HL-60 (cell line): ENCODE results near the gene PLAA.

Experiments used
- DNase-seq, 2 experiments: peaks; one replicate each; pipeline ENCODE4 v3.0.0-alpha.2; 2010 to 2020; ENCODE audit warnings: low read depth in 1 of 2, low spot score in 1 of 2
- H3K27ac ChIP-seq: fragments of 250-450 bp; sonication (Bioruptor Pico); replicated peaks from 2 replicates; pipeline ENCODE4 v1.5.1; 2020; ENCODE audit warnings: mild to moderate bottlenecking, moderate library complexity
- H3K27me3 ChIP-seq: fragments of 250-450 bp; sonication (Bioruptor Pico); 2 replicates; pipeline ENCODE4 v1.5.1; 2021; ENCODE audit warnings: mild to moderate bottlenecking, moderate library complexity; ENCODE audit not compliant: insufficient read depth, poor library complexity, severe bottlenecking
- H3K4me3 ChIP-seq: replicated peaks from 2 replicates; pipeline ENCODE4 v1.5.1; 2011; ENCODE audit warnings: mild to moderate bottlenecking, control low read depth, low read length; ENCODE audit not compliant: insufficient read depth
- GABPA ChIP-seq: IDR thresholded peaks from 2 replicates; pipeline ENCODE4 v1.6.1; 2012; ENCODE audit warnings: low read depth
- POLR2AphosphoS5 ChIP-seq: IDR thresholded peaks from 2 replicates; pipeline ENCODE4 v1.6.1; 2012; ENCODE audit warnings: low read depth
- SPI1 ChIP-seq: IDR thresholded peaks from 2 replicates; pipeline ENCODE4 v1.6.1; 2012; ENCODE audit warnings: low read depth, mild to moderate bottlenecking, borderline replicate concordance
- TF ChIP-seq, protein P1 (sequence below): IDR thresholded peaks from one replicate; pipeline ENCODE4 v1.5.1; 2011; ENCODE audit warnings: low read length, control low read depth, inconsistent platforms; ENCODE audit not compliant: insufficient read depth
- TF ChIP-seq, protein P2 (sequence below): IDR thresholded peaks from 2 replicates; pipeline ENCODE4 v1.6.1; 2012; ENCODE audit warnings: low read depth; ENCODE audit not compliant: insufficient replicate concordance

Gene PLAA

DNA sequence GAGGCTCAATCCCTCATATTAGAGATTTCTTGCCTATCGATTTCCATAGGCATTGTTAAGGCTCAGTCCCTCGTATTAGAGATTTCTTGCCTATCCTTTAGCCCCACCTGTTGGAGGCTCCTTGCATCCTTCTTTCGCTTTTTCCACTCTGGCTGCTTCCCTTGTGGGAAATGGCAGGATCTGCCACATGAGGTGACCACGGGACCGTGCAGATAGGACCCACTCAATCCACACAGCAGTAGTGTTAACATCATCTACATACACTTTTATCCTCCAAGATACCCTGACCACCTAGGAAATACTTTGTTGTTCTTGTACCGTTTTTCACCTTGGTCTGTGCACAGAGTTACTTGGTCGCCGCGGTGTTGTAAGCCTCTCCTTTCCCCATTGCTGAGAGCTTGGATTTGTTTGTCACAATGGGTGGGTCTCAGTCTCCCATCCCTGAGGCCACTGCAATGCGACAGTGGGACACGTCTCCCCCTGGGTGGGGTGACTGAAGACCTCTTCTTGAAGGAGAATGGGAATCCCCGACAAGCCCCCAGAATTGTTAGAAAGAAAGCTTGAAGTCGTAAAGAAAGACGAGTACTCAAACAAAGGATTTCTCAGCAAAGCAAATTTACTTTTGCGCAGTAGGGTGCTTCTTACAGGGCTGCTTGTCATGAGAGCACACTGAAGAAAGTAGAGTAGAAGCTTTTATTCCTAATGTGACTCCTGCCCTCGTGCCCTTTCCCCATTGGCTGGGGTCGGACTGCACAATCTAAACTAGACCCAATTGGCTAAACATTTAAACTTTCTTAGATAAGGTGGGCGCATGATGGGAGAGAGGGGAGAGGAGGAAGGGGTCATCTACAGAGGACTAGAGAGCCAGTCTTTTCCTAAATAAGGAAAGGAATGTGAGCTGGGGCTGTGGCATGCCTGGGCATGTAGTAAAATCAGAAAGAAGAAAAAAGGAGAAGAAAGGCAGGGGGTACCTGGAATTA, 29.0 kb upstream of the PLAA start:
- TF ChIP-seq POLR2AphosphoS5 (no peak), SPI1 (no peak), GABPA (no peak)
- TF ChIP-seq, protein P1, sequence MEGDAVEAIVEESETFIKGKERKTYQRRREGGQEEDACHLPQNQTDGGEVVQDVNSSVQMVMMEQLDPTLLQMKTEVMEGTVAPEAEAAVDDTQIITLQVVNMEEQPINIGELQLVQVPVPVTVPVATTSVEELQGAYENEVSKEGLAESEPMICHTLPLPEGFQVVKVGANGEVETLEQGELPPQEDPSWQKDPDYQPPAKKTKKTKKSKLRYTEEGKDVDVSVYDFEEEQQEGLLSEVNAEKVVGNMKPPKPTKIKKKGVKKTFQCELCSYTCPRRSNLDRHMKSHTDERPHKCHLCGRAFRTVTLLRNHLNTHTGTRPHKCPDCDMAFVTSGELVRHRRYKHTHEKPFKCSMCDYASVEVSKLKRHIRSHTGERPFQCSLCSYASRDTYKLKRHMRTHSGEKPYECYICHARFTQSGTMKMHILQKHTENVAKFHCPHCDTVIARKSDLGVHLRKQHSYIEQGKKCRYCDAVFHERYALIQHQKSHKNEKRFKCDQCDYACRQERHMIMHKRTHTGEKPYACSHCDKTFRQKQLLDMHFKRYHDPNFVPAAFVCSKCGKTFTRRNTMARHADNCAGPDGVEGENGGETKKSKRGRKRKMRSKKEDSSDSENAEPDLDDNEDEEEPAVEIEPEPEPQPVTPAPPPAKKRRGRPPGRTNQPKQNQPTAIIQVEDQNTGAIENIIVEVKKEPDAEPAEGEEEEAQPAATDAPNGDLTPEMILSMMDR: no peak
- TF ChIP-seq, protein P2, sequence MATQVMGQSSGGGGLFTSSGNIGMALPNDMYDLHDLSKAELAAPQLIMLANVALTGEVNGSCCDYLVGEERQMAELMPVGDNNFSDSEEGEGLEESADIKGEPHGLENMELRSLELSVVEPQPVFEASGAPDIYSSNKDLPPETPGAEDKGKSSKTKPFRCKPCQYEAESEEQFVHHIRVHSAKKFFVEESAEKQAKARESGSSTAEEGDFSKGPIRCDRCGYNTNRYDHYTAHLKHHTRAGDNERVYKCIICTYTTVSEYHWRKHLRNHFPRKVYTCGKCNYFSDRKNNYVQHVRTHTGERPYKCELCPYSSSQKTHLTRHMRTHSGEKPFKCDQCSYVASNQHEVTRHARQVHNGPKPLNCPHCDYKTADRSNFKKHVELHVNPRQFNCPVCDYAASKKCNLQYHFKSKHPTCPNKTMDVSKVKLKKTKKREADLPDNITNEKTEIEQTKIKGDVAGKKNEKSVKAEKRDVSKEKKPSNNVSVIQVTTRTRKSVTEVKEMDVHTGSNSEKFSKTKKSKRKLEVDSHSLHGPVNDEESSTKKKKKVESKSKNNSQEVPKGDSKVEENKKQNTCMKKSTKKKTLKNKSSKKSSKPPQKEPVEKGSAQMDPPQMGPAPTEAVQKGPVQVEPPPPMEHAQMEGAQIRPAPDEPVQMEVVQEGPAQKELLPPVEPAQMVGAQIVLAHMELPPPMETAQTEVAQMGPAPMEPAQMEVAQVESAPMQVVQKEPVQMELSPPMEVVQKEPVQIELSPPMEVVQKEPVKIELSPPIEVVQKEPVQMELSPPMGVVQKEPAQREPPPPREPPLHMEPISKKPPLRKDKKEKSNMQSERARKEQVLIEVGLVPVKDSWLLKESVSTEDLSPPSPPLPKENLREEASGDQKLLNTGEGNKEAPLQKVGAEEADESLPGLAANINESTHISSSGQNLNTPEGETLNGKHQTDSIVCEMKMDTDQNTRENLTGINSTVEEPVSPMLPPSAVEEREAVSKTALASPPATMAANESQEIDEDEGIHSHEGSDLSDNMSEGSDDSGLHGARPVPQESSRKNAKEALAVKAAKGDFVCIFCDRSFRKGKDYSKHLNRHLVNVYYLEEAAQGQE: no peak
- H3K4me3 ChIP-seq: no peak overlapping the region
- H3K27ac ChIP-seq: no peak overlapping the region
- H3K27me3 ChIP-seq: no peaks in the 10 kb centered on the region
- DNase-seq: peak in 1 of 2 experiments; percentile 28

DNA sequence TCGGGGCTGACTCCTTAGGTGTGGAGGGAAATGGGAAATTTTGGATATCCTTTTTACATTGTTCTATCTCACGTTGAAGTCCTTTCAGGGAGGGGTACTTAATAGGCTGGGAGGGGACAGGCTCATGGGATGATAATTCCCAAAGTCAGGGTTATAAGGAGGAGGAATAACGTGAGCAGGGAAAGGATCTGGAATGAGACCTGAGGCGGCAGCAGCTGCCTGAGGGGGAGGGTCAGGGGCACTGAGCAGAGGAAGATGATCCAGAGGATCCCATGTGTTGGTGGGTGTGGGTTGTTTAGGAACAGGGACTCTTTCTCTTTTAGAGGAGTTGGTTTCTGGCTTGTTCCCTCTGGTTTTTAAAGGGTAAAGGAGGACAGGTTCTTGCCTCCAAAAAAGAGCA, 27.9 kb upstream of the PLAA start:
- Histone ChIP-seq H3K27me3 (no peaks in the 10 kb centered on the region), H3K4me3 (no peak overlapping the region), H3K27ac (no peak overlapping the region)
- TF ChIP-seq, protein P1: no peak
- TF ChIP-seq POLR2AphosphoS5 (no peak), GABPA (no peak), SPI1 (no peak)
- TF ChIP-seq, protein P2: no peak
- no peak for DNase-seq

DNA sequence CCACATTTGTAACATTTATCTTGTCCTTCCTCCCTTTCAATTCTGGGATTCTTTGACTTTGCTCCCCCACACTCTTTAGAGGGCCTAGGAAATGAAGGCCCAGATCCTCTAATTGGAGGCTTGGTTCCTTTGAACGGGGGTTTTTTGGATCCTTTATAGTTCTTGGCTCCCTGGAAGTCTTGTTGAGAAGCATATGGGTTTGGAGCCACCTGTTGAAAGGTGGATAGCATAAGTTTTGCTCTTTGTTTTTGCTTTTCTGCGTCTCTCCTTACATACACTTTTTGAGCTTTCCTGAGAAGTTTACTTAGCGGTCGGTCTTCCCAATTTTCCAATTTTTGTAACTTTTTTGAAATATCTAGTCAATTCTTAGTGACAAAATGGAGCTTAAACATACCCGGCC, 26.9 kb upstream of the PLAA start:
- no peak overlapping the region for H3K27ac ChIP-seq
- TF ChIP-seq, protein P2: no peak
- TF ChIP-seq POLR2AphosphoS5 (no peak), GABPA (no peak), SPI1 (no peak)
- TF ChIP-seq, protein P1: no peak
- no peak overlapping the region for H3K4me3 ChIP-seq
- no peaks in the 10 kb centered on the region for H3K27me3 ChIP-seq
- no peak for DNase-seq
